ENCODE results near the gene GLYAT. TPM values are rescaled to one million over a fixed set of nuclear protein-coding genes. Genes with fewer than 3 reads are reported as not detected.
"Not testable (repeated sequence)": the region's sequence is repeated elsewhere in the genome, so short reads cannot be mapped to it uniquely, and the experiment has no call there.

GLYAT gene
- polyA plus RNA-seq, 4 donors = 14.0 TPM; not detected in 3

GRCh38 chr11:58707767-58708166 is 24.0 kb downstream of the GLYAT start:
- Histone ChIP-seq H3K27ac (ENCODE audit: low read depth in 1 of 3, low read length in 2 of 3) (no peak overlapping the region), H3K9me3 (ENCODE audit: control insufficient read depth in 2 of 2, insufficient read depth in 1 of 2, low read depth in 1 of 2, low read length in 1 of 2) (peaks cover 0 to 22% of the 10 kb centered on the region in 2 donors), H3K27me3 (ENCODE audit: control insufficient read depth in 3 of 3, insufficient read depth in 3 of 3, low read length in 3 of 3) (no peaks in the 10 kb centered on the region), H3K4me3 (ENCODE audit: low read depth in 1 of 3, low read length in 3 of 3) (no peak overlapping the region), H3K4me1 (ENCODE audit: control insufficient read depth in 3 of 3, insufficient read depth in 2 of 3, low read depth in 1 of 3, low read length in 2 of 3) (no peaks in the 10 kb centered on the region), H3K36me3 (ENCODE audit: control insufficient read depth in 3 of 3, insufficient read depth in 2 of 3, low read depth in 1 of 3, low read length in 3 of 3) (no peaks in the 10 kb centered on the region)
- no peak for DNase-seq
- no peak for FAIRE-seq
- WGBS, 3 donors = 75 to 78% (median 77%) methylated on average over 3 of the region's 3 CpGs

GRCh38 chr11:58696825-58697224 is 34.9 kb downstream of the GLYAT start:
- H3K9me3 ChIP-seq (ENCODE audit: control insufficient read depth in 2 of 2, insufficient read depth in 1 of 2, low read depth in 1 of 2, low read length in 1 of 2); H3K27ac ChIP-seq (ENCODE audit: low read depth in 1 of 3, low read length in 2 of 3); FAIRE-seq; H3K4me3 ChIP-seq (ENCODE audit: low read depth in 1 of 3, low read length in 3 of 3); H3K4me1 ChIP-seq (ENCODE audit: control insufficient read depth in 3 of 3, insufficient read depth in 2 of 3, low read depth in 1 of 3, low read length in 2 of 3); DNase-seq; H3K36me3 ChIP-seq (ENCODE audit: control insufficient read depth in 3 of 3, insufficient read depth in 2 of 3, low read depth in 1 of 3, low read length in 3 of 3); H3K27me3 ChIP-seq (ENCODE audit: control insufficient read depth in 3 of 3, insufficient read depth in 3 of 3, low read length in 3 of 3): not testable (repeated sequence)
- WGBS, 3 donors = 59 to 87% (median 72%) methylated on average over 2 of the region's 3 CpGs

DNA sequence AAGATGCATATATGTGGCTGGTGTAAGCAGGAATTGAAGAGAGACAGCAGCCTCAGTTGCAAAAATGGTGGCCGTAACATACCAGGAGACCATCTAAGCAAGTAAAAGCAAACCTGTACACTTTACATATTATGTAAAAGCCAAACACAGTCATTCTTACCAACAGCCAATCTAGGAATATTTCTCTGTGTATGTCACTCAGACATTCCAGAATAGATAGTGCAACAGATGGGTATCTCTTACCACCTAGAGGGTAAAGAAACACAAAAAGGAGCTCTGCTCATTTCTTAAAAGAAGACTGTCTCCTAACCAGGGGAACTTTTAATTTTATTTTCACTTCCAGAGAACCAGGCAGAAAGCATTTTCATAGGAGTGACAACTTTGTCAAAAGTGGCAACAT is 38.7 kb downstream of the GLYAT start:
- Histone ChIP-seq H3K27ac (ENCODE audit: low read depth in 1 of 3, low read length in 2 of 3) (no peak overlapping the region), H3K9me3 (ENCODE audit: control insufficient read depth in 2 of 2, insufficient read depth in 1 of 2, low read depth in 1 of 2, low read length in 1 of 2) (no peaks in the 10 kb centered on the region), H3K4me3 (ENCODE audit: low read depth in 1 of 3, low read length in 3 of 3) (no peak overlapping the region), H3K27me3 (ENCODE audit: control insufficient read depth in 3 of 3, insufficient read depth in 3 of 3, low read length in 3 of 3) (no peaks in the 10 kb centered on the region), H3K4me1 (ENCODE audit: control insufficient read depth in 3 of 3, insufficient read depth in 2 of 3, low read depth in 1 of 3, low read length in 2 of 3) (no peaks in the 10 kb centered on the region), H3K36me3 (ENCODE audit: control insufficient read depth in 3 of 3, insufficient read depth in 2 of 3, low read depth in 1 of 3, low read length in 3 of 3) (no peaks in the 10 kb centered on the region)
- no peak for DNase-seq
- WGBS, 3 donors = 89 to 100% (median 100%) methylated on average over 1 of the region's 1 CpG
- FAIRE-seq = no peak

GRCh38 chr11:58691675-58692074 is 40.1 kb downstream of the GLYAT start:
- H3K9me3 ChIP-seq (ENCODE audit: control insufficient read depth in 2 of 2, insufficient read depth in 1 of 2, low read depth in 1 of 2, low read length in 1 of 2) = no peaks in the 10 kb centered on the region
- no peak overlapping the region for H3K4me3 ChIP-seq (ENCODE audit: low read depth in 1 of 3, low read length in 3 of 3)
- H3K36me3 ChIP-seq (ENCODE audit: control insufficient read depth in 3 of 3, insufficient read depth in 2 of 3, low read depth in 1 of 3, low read length in 3 of 3) = no peaks in the 10 kb centered on the region
- FAIRE-seq = no peak
- H3K27ac ChIP-seq (ENCODE audit: low read depth in 1 of 3, low read length in 2 of 3) = no peak overlapping the region
- no peaks in the 10 kb centered on the region for H3K4me1 ChIP-seq (ENCODE audit: control insufficient read depth in 3 of 3, insufficient read depth in 2 of 3, low read depth in 1 of 3, low read length in 2 of 3)
- 63 to 76% (median 66%) methylated on average over 5 of the region's 5 CpGs for WGBS, 3 donors
- no peak for DNase-seq
- H3K27me3 ChIP-seq (ENCODE audit: control insufficient read depth in 3 of 3, insufficient read depth in 3 of 3, low read length in 3 of 3) = no peaks in the 10 kb centered on the region

DNA sequence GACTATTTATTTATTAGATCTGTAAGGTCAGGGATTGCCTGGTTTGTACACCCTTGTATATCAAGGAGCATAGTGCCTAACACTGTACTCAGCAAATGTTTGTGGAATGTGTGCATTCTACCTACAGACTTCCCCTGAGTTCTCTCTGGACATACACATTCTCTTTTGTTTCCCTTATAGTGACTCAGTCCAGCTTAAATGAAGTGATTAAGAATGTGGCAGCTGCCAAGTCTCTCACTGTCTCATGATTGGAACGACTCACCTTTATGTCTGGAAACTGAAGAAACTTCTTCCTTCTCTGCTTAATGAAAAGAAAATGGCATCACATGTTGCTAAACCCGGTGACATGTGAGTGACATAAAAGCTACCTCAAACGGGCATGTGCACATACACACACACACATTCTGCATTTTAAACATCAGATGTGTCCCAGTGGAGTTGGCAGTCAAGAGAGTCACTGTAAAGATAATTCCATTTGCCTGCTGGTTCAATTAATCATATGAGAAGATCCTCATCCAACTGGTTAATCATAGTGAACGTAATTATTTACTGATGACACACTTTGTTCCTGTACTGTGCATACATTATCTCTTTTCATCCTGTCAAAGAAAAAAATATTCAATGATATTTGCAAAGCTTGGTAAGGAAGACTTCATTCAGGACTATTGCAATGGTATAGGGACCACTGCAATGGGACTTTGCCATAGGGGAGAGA is 42.8 kb downstream of the GLYAT start:
- Histone ChIP-seq H3K36me3 (ENCODE audit: control insufficient read depth in 3 of 3, insufficient read depth in 2 of 3, low read depth in 1 of 3, low read length in 3 of 3) (no peaks in the 10 kb centered on the region), H3K9me3 (ENCODE audit: control insufficient read depth in 2 of 2, insufficient read depth in 1 of 2, low read depth in 1 of 2, low read length in 1 of 2) (no peaks in the 10 kb centered on the region), H3K4me3 (ENCODE audit: low read depth in 1 of 3, low read length in 3 of 3) (no peak overlapping the region), H3K27ac (ENCODE audit: low read depth in 1 of 3, low read length in 2 of 3) (no peak overlapping the region), H3K4me1 (ENCODE audit: control insufficient read depth in 3 of 3, insufficient read depth in 2 of 3, low read depth in 1 of 3, low read length in 2 of 3) (no peaks in the 10 kb centered on the region), H3K27me3 (ENCODE audit: control insufficient read depth in 3 of 3, insufficient read depth in 3 of 3, low read length in 3 of 3) (no peaks in the 10 kb centered on the region)
- WGBS, 3 donors = 53 to 71% (median 54%) methylated on average over 4 of the region's 4 CpGs
- DNase-seq (no peak), FAIRE-seq (no peak)

DNA sequence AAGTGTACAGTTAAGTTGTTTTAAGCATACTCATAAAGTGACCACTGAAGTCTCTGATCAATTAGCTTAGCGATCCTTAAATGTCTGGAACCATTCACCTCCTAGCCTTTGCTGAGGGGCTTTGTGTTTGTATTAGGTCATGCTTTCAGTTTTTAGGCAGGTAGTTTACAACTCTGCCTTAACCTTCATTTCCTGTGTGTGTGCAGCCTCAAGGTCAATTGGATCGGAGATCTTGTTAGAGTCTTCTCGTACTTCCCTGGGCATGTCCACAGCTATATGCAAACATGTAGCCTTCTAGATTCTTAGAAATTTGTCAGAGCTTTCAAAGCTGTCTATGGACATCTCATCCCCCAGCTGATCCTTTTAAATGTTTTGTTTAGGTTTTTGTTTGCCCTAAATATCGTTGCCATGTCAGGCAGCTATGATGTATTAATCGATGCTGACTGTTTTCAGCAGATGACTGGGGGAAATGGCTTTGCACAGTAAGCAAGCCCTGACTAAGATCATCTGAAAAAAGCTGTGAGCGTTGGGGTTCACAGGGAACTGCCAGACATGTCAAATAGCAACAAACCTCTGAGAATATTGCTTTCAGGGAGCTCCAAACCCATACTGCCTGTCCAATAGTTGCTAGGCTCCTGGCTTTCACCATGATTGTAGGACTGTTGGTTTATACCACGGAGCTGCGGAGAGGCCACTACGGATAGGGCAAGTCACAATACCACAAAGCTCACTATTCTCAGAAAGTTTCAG is 45.6 kb downstream of the GLYAT start:
- Histone ChIP-seq H3K4me1 (ENCODE audit: control insufficient read depth in 3 of 3, insufficient read depth in 2 of 3, low read depth in 1 of 3, low read length in 2 of 3) (no peaks in the 10 kb centered on the region), H3K9me3 (ENCODE audit: control insufficient read depth in 2 of 2, insufficient read depth in 1 of 2, low read depth in 1 of 2, low read length in 1 of 2) (no peaks in the 10 kb centered on the region), H3K36me3 (ENCODE audit: control insufficient read depth in 3 of 3, insufficient read depth in 2 of 3, low read depth in 1 of 3, low read length in 3 of 3) (no peaks in the 10 kb centered on the region), H3K4me3 (ENCODE audit: low read depth in 1 of 3, low read length in 3 of 3) (no peak overlapping the region), H3K27me3 (ENCODE audit: control insufficient read depth in 3 of 3, insufficient read depth in 3 of 3, low read length in 3 of 3) (no peaks in the 10 kb centered on the region), H3K27ac (ENCODE audit: low read depth in 1 of 3, low read length in 2 of 3) (no peak overlapping the region)
- FAIRE-seq = no peak
- peak in 1 of 2 donors; percentile 3 for DNase-seq
- 58 to 69% (median 59%) methylated on average over 9 of the region's 9 CpGs for WGBS, 3 donors

- H3K27ac ChIP-seq (ENCODE audit: low read depth in 1 of 3, low read length in 2 of 3); H3K27me3 ChIP-seq (ENCODE audit: control insufficient read depth in 3 of 3, insufficient read depth in 3 of 3, low read length in 3 of 3); H3K4me3 ChIP-seq (ENCODE audit: low read depth in 1 of 3, low read length in 3 of 3); H3K4me1 ChIP-seq (ENCODE audit: control insufficient read depth in 3 of 3, insufficient read depth in 2 of 3, low read depth in 1 of 3, low read length in 2 of 3); H3K9me3 ChIP-seq (ENCODE audit: control insufficient read depth in 2 of 2, insufficient read depth in 1 of 2, low read depth in 1 of 2, low read length in 1 of 2); H3K36me3 ChIP-seq (ENCODE audit: control insufficient read depth in 3 of 3, insufficient read depth in 2 of 3, low read depth in 1 of 3, low read length in 3 of 3); DNase-seq; FAIRE-seq: not testable (repeated sequence)
- 79 to 85% (median 80%) methylated on average over 3 of the region's 3 CpGs for WGBS, 3 donors
Observed at GRCh38 chr11:58682660-58683059, 49.1 kb downstream of the GLYAT start.

DNA sequence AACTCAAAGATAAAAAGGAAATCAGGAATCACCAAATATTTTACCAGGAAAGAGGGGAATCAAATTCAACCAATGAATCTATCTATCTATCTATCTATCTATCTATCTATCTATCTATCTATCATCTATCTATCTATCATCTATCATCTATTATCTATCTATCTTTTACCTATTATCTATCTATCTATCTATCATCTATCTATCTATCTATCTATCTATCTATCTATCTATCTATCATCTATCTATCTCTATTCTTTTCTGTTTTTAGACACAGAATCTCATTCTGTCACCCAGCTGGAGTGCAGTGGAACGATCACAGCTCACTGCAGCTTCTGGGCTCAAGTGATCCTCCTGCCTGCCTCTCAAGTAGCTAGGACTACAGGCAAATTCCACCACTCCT is 54.2 kb downstream of the GLYAT start:
- not testable (repeated sequence) for FAIRE-seq; DNase-seq; H3K27me3 ChIP-seq (ENCODE audit: control insufficient read depth in 3 of 3, insufficient read depth in 3 of 3, low read length in 3 of 3); H3K36me3 ChIP-seq (ENCODE audit: control insufficient read depth in 3 of 3, insufficient read depth in 2 of 3, low read depth in 1 of 3, low read length in 3 of 3); H3K4me3 ChIP-seq (ENCODE audit: low read depth in 1 of 3, low read length in 3 of 3); H3K27ac ChIP-seq (ENCODE audit: low read depth in 1 of 3, low read length in 2 of 3); H3K9me3 ChIP-seq (ENCODE audit: control insufficient read depth in 2 of 2, insufficient read depth in 1 of 2, low read depth in 1 of 2, low read length in 1 of 2); H3K4me1 ChIP-seq (ENCODE audit: control insufficient read depth in 3 of 3, insufficient read depth in 2 of 3, low read depth in 1 of 3, low read length in 2 of 3)
- 63 to 77% (median 76%) methylated on average over 1 of the region's 1 CpG for WGBS, 3 donors
